ENCODE data around the gene GLMN. TPM values are rescaled to one million over a fixed set of nuclear protein-coding genes. Genes with fewer than 3 reads are reported as not detected.
"Not testable (repeated sequence)": the region's sequence is repeated elsewhere in the genome, so short reads cannot be mapped to it uniquely, and the experiment has no call there.

The GLMN gene
- total RNA-seq, 1 donor = 16.4 TPM

DNA sequence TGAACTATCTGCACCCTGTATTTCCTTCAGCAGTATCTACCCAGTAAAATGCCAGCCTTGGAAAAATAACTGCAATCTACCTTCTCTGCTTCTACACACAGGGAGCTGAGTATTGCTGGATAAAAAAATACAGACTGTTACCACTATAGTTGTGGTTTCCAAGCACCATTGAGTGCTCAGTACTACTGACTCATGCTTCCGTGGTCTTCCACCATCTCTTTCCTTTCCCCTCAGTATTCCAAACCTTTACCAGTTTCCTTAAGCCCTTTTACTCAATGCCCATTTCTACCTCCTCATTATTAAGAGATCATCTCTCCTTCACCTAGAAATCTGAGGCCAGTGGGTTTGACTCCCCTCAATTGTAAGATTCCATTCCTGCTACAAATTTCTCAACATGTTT lies 23.8 kb downstream of the GLMN start:
- H3K4me3 ChIP-seq (ENCODE audit: low read depth, low read length) = no peak overlapping the region
- DNase-seq (ENCODE audit: low read depth) = no peak
- TF ChIP-seq, protein P1, sequence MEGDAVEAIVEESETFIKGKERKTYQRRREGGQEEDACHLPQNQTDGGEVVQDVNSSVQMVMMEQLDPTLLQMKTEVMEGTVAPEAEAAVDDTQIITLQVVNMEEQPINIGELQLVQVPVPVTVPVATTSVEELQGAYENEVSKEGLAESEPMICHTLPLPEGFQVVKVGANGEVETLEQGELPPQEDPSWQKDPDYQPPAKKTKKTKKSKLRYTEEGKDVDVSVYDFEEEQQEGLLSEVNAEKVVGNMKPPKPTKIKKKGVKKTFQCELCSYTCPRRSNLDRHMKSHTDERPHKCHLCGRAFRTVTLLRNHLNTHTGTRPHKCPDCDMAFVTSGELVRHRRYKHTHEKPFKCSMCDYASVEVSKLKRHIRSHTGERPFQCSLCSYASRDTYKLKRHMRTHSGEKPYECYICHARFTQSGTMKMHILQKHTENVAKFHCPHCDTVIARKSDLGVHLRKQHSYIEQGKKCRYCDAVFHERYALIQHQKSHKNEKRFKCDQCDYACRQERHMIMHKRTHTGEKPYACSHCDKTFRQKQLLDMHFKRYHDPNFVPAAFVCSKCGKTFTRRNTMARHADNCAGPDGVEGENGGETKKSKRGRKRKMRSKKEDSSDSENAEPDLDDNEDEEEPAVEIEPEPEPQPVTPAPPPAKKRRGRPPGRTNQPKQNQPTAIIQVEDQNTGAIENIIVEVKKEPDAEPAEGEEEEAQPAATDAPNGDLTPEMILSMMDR (IDR thresholded peaks at IDR 0.05; ENCODE audit: insufficient read depth, low read depth, low read length) = no peak

- no peak overlapping the region for H3K4me3 ChIP-seq (ENCODE audit: low read depth, low read length)
- no peak for DNase-seq (ENCODE audit: low read depth)
- TF ChIP-seq, protein P1 (IDR thresholded peaks at IDR 0.05; ENCODE audit: insufficient read depth, low read depth, low read length) = no peak
These were observed 25.7 kb downstream of the GLMN start for GRCh38 chr1:92273039-92273438.

DNA sequence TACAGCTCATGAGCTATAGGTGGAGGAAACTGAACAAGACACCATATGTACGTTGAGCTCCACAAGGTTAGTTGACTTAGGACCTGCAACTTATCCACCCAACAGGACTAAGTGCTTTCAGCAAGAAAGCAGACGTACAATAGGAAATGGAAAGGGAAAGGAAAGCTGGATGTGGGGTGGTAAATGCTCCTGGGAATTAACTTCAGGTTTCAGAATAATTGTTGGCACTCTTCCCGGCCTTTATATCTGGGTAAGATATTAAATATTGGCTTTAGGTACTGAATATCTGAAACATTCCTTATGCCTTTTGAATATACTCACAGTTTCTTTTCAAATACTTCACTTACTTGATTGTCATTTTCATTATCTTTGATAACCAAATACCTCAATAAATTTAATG lies 36.3 kb downstream of the GLMN start:
- H3K4me3 ChIP-seq (ENCODE audit: low read depth, low read length) = no peak overlapping the region
- DNase-seq (ENCODE audit: low read depth) = no peak
- TF ChIP-seq, protein P1 (IDR thresholded peaks at IDR 0.05; ENCODE audit: insufficient read depth, low read depth, low read length) = no peak

DNA sequence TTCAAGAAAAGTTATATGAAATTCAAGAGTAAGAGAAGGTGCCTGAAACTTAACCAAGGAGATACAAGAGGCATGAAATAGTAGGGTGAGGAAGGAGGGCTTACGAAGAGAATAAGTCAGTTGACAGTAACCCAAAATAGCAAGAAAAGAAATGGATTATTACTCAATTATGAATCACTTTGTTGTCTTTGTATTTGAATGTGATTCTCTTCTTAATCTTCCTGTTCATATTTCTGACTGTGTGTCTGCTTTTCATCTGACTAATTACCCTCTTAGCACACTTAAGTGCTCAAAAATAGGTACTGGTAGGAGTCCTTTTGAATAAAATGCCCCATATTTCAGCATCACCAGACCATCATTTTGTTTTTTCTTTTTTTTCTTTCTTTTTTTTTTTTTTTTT lies 39.4 kb downstream of the GLMN start:
- TF ChIP-seq, protein P1 (IDR thresholded peaks at IDR 0.05; ENCODE audit: insufficient read depth, low read depth, low read length) = no peak
- no peak overlapping the region for H3K4me3 ChIP-seq (ENCODE audit: low read depth, low read length)
- DNase-seq (ENCODE audit: low read depth) = no peak

DNA sequence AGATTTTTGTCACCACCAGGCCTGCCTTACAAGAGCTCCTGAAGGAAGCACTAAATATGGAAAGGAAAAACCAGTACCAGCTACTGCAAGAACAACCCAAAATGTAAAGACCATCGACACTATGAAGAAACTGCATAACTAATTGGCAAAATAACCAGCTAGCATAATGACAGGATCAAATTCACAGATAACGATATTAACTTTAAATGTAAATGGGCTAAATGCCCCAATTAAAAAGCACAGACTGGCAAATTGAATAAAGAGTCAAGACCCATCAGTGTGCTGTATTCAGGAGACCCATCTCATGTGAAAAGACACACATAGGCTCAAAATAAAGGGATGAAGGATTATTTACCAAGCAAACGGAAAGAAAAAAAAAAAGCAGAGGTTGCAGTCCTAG lies 44.1 kb downstream of the GLMN start:
- DNase-seq (ENCODE audit: low read depth); H3K4me3 ChIP-seq (ENCODE audit: low read depth, low read length): not testable (repeated sequence)

- no peak for DNase-seq (ENCODE audit: low read depth)
- TF ChIP-seq, protein P1 (IDR thresholded peaks at IDR 0.05; ENCODE audit: insufficient read depth, low read depth, low read length) = no peak
These were observed 54.4 kb downstream of the GLMN start for GRCh38 chr1:92244376-92244775.

DNA sequence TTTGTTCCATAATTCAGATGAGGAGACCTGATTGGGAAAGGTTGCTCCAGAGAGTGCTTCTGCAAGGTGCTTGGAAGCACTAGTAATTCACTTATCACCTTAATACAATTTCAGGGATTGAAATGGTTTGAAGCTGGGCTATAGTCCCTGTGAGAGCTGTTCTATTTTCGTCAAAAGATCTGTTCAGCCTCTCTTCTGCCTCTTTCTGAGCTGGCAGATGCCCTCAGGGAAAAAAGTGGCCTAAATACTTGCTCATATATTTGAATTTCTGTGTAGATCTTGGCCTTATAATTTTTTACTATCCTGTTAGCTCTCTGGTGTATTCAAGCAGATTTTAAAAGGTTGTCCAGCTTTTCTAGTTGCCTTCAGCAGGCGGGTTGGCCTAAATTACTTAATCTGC lies 58.8 kb downstream of the GLMN start:
- DNase-seq (ENCODE audit: low read depth) = no peak
- TF ChIP-seq, protein P1 (IDR thresholded peaks at IDR 0.05; ENCODE audit: insufficient read depth, low read depth, low read length) = no peak

More at GRCh38 chr1:92244376-92244775, 54.4 kb downstream of the GLMN start:
- H3K4me3 ChIP-seq (ENCODE audit: low read depth, low read length) = no peak overlapping the region

More for the DNA sequence above, 58.8 kb downstream of the GLMN start:
- H3K4me3 ChIP-seq (ENCODE audit: low read depth, low read length) = no peak overlapping the region

Data from fibroblast of villous mesenchyme (primary cell).